ENCODE results near the gene GRN. TPM values are rescaled to one million over a fixed set of nuclear protein-coding genes. Genes with fewer than 3 reads are reported as not detected.
A peak's percentile ranks its signal among the peaks of the same experiment; 100 is the strongest.

The GRN gene
- total RNA-seq, 1 donor = 382 TPM

- Histone ChIP-seq H3K4me2 (ENCODE audit: insufficient read depth, low read length) (no peak overlapping the region), H2AFZ (ENCODE audit: low read length) (no peak overlapping the region), H3K79me2 (ENCODE audit: insufficient read depth, low read length) (no peaks in the 10 kb centered on the region), H3K36me3 (ENCODE audit: insufficient read depth, low read length) (no peaks in the 10 kb centered on the region), H3K9me3 (ENCODE audit: low read depth, low read length) (no peaks in the 10 kb centered on the region), H3K4me3 (ENCODE audit: insufficient read depth, low read length) (no peak overlapping the region), H4K20me1 (ENCODE audit: insufficient read depth, low read length) (peaks cover 2% of the 10 kb centered on the region), H3K27me3 (ENCODE audit: insufficient read depth, low read length) (peaks cover 43% of the 10 kb centered on the region), H3K27ac (ENCODE audit: low read depth, low read length) (no peak overlapping the region), H3K4me1 (ENCODE audit: insufficient read depth, low read length) (no peaks in the 10 kb centered on the region)
- TF ChIP-seq, protein P1, sequence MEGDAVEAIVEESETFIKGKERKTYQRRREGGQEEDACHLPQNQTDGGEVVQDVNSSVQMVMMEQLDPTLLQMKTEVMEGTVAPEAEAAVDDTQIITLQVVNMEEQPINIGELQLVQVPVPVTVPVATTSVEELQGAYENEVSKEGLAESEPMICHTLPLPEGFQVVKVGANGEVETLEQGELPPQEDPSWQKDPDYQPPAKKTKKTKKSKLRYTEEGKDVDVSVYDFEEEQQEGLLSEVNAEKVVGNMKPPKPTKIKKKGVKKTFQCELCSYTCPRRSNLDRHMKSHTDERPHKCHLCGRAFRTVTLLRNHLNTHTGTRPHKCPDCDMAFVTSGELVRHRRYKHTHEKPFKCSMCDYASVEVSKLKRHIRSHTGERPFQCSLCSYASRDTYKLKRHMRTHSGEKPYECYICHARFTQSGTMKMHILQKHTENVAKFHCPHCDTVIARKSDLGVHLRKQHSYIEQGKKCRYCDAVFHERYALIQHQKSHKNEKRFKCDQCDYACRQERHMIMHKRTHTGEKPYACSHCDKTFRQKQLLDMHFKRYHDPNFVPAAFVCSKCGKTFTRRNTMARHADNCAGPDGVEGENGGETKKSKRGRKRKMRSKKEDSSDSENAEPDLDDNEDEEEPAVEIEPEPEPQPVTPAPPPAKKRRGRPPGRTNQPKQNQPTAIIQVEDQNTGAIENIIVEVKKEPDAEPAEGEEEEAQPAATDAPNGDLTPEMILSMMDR (IDR thresholded peaks at IDR 0.05; ENCODE audit: extremely low read depth, low read depth, low read length) = no peak
- DNase-seq (ENCODE audit: insufficient read length, low spot score, missing footprints) = peak; percentile 79
These were observed 30.6 kb upstream of the GRN start for GRCh38 chr17:44314524-44314868.

DNA sequence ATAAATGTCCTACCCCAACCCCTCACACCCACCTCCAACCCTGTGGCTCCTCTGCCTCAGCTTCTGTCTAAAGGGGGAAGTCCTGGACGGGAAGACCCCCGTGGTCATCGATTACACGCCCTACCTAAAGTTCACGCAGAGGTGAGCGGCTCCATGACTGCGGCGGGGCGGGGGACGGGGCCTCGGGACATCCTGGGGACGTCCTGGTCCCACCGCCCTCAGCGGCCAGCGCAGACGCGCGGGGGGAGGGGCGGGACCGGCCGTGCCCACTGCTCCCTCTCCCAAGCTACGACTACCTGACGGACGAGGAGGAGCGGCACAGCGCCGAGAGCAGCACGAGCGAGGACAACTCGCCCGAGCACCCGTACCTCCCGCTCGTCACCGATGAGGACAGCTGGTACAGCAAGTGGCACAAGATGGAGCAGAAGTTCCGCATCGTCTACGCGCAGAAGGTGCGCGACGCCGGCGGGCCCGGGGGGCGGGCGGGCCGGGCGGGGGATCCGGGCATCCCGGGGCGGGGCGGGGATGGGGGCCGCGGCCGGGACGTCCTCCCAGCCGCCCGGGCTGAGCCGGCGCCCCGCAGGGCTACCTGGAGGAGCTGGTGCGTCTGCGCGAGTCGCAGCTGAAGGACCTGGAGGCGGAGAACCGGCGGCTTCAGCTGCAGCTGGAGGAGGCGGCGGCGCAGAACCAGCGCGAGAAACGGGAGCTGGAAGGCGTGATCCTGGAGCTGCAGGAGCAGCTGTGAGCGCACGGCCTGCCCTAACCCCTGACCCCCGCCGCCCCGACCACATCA is 30.0 kb upstream of the GRN start:
- Histone ChIP-seq H3K27ac (ENCODE audit: low read depth, low read length) (no peak overlapping the region), H3K4me2 (ENCODE audit: insufficient read depth, low read length) (no peak overlapping the region), H2AFZ (ENCODE audit: low read length) (no peak overlapping the region), H3K36me3 (ENCODE audit: insufficient read depth, low read length) (no peaks in the 10 kb centered on the region), H3K79me2 (ENCODE audit: insufficient read depth, low read length) (no peaks in the 10 kb centered on the region), H3K9me3 (ENCODE audit: low read depth, low read length) (no peaks in the 10 kb centered on the region), H4K20me1 (ENCODE audit: insufficient read depth, low read length) (peaks cover 2% of the 10 kb centered on the region), H3K4me3 (ENCODE audit: insufficient read depth, low read length) (no peak overlapping the region), H3K4me1 (ENCODE audit: insufficient read depth, low read length) (no peaks in the 10 kb centered on the region), H3K27me3 (ENCODE audit: insufficient read depth, low read length) (peaks cover 43% of the 10 kb centered on the region)
- peak; percentile 96 for DNase-seq (ENCODE audit: insufficient read length, low spot score, missing footprints)
- TF ChIP-seq, protein P1 (IDR thresholded peaks at IDR 0.05; ENCODE audit: extremely low read depth, low read depth, low read length) = no peak

DNA sequence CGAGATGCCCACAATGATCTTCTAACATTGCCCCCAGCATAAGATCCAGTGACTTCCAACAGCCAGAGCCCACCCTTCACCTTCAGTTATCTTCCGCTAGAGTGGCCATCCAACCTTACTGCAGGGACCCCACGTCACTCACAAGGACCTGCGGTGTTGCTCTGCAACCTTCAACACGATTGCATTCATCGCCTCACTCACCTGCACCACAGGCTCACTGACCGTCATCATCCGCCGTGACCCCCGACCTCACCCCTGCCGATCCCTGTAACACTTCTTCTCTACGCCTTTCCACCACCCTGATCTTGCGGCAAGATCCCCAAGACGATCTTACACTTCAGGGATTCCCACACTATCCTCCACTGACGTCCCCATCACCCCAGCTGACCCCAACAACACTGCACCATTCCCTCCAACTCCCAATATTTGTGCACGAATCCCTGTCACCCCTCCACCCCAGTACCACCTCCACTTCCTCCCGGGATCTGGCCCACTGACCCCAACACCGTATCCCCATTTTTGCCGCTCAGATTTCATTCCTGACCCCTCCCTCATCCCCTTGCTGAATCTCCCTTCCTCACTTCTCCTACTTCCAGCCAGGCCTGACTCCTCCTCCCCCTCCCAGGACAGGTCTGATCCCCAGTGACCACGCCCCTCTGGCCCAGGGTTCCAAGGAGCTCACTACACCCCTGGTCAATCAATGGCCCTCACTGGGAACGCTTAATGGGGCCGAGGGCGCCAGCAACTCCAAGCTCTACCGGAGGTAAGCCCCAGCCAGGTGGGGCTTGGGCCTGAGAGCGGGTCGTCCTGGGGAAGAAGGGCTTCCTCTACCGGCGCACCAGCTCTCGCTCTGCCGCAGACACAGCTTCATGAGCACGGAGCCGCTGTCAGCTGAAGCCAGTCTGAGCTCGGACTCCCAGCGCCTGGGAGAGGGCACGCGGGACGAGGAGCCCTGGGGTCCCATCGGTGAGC is 29.1 kb upstream of the GRN start:
- peaks cover 5% of the 10 kb centered on the region for H3K36me3 ChIP-seq (ENCODE audit: insufficient read depth, low read length)
- H3K9me3 ChIP-seq (ENCODE audit: low read depth, low read length) = no peaks in the 10 kb centered on the region
- H3K4me2 ChIP-seq (ENCODE audit: insufficient read depth, low read length) = no peak overlapping the region
- peaks cover 6% of the 10 kb centered on the region for H4K20me1 ChIP-seq (ENCODE audit: insufficient read depth, low read length)
- H3K27ac ChIP-seq (ENCODE audit: low read depth, low read length) = no peak overlapping the region
- no peaks in the 10 kb centered on the region for H3K79me2 ChIP-seq (ENCODE audit: insufficient read depth, low read length)
- H3K4me1 ChIP-seq (ENCODE audit: insufficient read depth, low read length) = no peaks in the 10 kb centered on the region
- no peak overlapping the region for H2AFZ ChIP-seq (ENCODE audit: low read length)
- peak; percentile 87 for DNase-seq (ENCODE audit: insufficient read length, low spot score, missing footprints)
- peaks cover 43% of the 10 kb centered on the region for H3K27me3 ChIP-seq (ENCODE audit: insufficient read depth, low read length)
- TF ChIP-seq, protein P1 (IDR thresholded peaks at IDR 0.05; ENCODE audit: extremely low read depth, low read depth, low read length) = no peak
- no peak overlapping the region for H3K4me3 ChIP-seq (ENCODE audit: insufficient read depth, low read length)

DNA sequence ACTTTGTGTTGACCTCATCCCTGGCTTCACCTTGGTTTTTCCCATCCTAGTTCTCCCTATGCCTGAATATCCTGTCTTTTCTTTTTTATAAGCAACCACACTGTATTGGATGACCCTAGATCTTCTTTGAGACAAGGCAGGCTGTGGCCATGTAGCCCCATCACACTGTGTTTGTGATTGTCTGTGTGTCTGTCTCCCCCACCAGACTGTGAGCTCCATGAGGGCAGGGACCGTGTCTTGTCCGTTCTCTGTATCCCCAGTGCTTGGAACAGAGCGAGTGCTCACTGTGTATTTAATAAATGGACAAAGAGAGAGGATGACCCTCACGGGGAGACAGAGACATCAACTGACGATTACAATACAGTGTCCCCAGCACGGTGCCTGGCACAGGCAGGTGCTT is 27.6 kb upstream of the GRN start:
- H3K4me1 ChIP-seq (ENCODE audit: insufficient read depth, low read length) = no peaks in the 10 kb centered on the region
- H3K27ac ChIP-seq (ENCODE audit: low read depth, low read length) = no peak overlapping the region
- no peaks in the 10 kb centered on the region for H3K9me3 ChIP-seq (ENCODE audit: low read depth, low read length)
- no peak overlapping the region for H3K4me2 ChIP-seq (ENCODE audit: insufficient read depth, low read length)
- no peak overlapping the region for H2AFZ ChIP-seq (ENCODE audit: low read length)
- TF ChIP-seq, protein P1 (IDR thresholded peaks at IDR 0.05; ENCODE audit: extremely low read depth, low read depth, low read length) = no peak
- H3K27me3 ChIP-seq (ENCODE audit: insufficient read depth, low read length) = peaks cover 43% of the 10 kb centered on the region
- peaks cover 14% of the 10 kb centered on the region for H4K20me1 ChIP-seq (ENCODE audit: insufficient read depth, low read length)
- peak; percentile 80 for DNase-seq (ENCODE audit: insufficient read length, low spot score, missing footprints)
- peaks cover 2% of the 10 kb centered on the region for H3K79me2 ChIP-seq (ENCODE audit: insufficient read depth, low read length)
- peaks cover 15% of the 10 kb centered on the region for H3K36me3 ChIP-seq (ENCODE audit: insufficient read depth, low read length)
- no peak overlapping the region for H3K4me3 ChIP-seq (ENCODE audit: insufficient read depth, low read length)
